Smooth muscle cell (in vitro differentiated cells): ENCODE results near the gene PDK1. TPM values are rescaled to one million over a fixed set of nuclear protein-coding genes. Genes with fewer than 3 reads are reported as not detected.

Experiments
- DNase-seq: peaks from one replicate; lab custom pipeline; 2025; ENCODE audit not compliant: unreplicated experiment; lab: John Stamatoyannopoulos, UW
- H2AFZ ChIP-seq: fragments of 200-600 bp; sonication (generic); 2 replicates; pipeline ENCODE4 v1.6.0; 2016; ENCODE audit warnings: antibody characterized with exemption, low read depth, mild to moderate bottlenecking
- H3F3A ChIP-seq: fragments of 200-600 bp; sonication (generic); 2 replicates; pipeline ENCODE4 v1.6.0; 2017; ENCODE audit warnings: antibody characterized with exemption, low read depth
- H3K27ac ChIP-seq: fragments of 200-600 bp; sonication (generic); 2 replicates; pipeline ENCODE4 v1.5.1; 2016; ENCODE audit warnings: low read depth, mild to moderate bottlenecking
- H3K27me3 ChIP-seq: fragments of 200-600 bp; sonication (generic); 2 replicates; pipeline ENCODE4 v1.6.1; 2016; ENCODE audit warnings: low read depth, mild to moderate bottlenecking
- H3K36me3 ChIP-seq: fragments of 200-600 bp; sonication (generic); 2 replicates; pipeline ENCODE4 v1.5.1; 2016; ENCODE audit warnings: low read depth
- H3K4me1 ChIP-seq: fragments of 200-600 bp; sonication (generic); 2 replicates; pipeline ENCODE4 v1.5.1; 2016; ENCODE audit warnings: low read depth
- H3K4me2 ChIP-seq: fragments of 200-600 bp; sonication (generic); 2 replicates; pipeline ENCODE4 v1.6.0; 2016; ENCODE audit warnings: mild to moderate bottlenecking
- H3K4me3 ChIP-seq: fragments of 200-600 bp; sonication (generic); 2 replicates; pipeline ENCODE4 v1.5.1; 2016; ENCODE audit warnings: mild to moderate bottlenecking
- H3K79me2 ChIP-seq: fragments of 200-600 bp; sonication (generic); 2 replicates; pipeline ENCODE4 v1.6.0; 2016; ENCODE audit warnings: low read depth, mild to moderate bottlenecking
- H3K9ac ChIP-seq: fragments of 200-600 bp; sonication (generic); 2 replicates; pipeline ENCODE4 v1.6.0; 2016; ENCODE audit warnings: low read depth
- H3K9me3 ChIP-seq: fragments of 200-600 bp; sonication (generic); replicated peaks from 2 replicates; pipeline ENCODE4 v1.5.1; 2016; ENCODE audit warnings: low read depth
- H4K20me1 ChIP-seq: fragments of 200-600 bp; sonication (generic); 2 replicates; pipeline ENCODE4 v1.6.0; 2016; ENCODE audit warnings: low read depth
- CTCF ChIP-seq: fragments of 200-600 bp; sonication (generic); IDR thresholded peaks from 2 replicates; pipeline ENCODE4 v1.5.1; 2017; ENCODE audit warnings: borderline replicate concordance, mild to moderate bottlenecking, antibody characterized with exemption; ENCODE audit not compliant: insufficient read depth, poor library complexity, severe bottlenecking
- WGBS: methylation state at CpG from one replicate; pipeline ENCODE4 v1.1.7; 2016; ENCODE audit warnings: low lambda C conversion rate; 5-methylcytosine and 5-hydroxymethylcytosine counted together
- polyA plus RNA-seq: library from polyadenylated mRNA; unstranded; fragments of >200 nt; fragmentation: Nextera tagmentation; extraction: Ambion mirVana; gene quantifications from 2 replicates; pipeline ENCODE4 v1.2.1, GENCODE V29; 2016
- total RNA-seq: library from RNA; depleted of rRNA; stranded (reverse); fragments of >200 nt; gene quantifications from 2 replicates; pipeline ENCODE4 v1.2.3, GENCODE V29; 2014

Gene PDK1
- total and polyA plus RNA-seq, 2 experiments from 2014 or later: 18.0 to 33.9 TPM

- Histone ChIP-seq H2AFZ (no peak overlapping the region), H3K4me3 (no peak overlapping the region), H3K27me3 (no peaks in the 10 kb centered on the region), H3K79me2 (no peaks in the 10 kb centered on the region), H3K9me3 (no peaks in the 10 kb centered on the region), H4K20me1 (peaks cover 59% of the 10 kb centered on the region), H3K9ac (no peak overlapping the region), H3F3A (no peaks in the 10 kb centered on the region), H3K4me1 (no peaks in the 10 kb centered on the region), H3K4me2 (no peak overlapping the region), H3K27ac (no peak overlapping the region), H3K36me3 (peaks cover 3% of the 10 kb centered on the region)
- TF ChIP-seq CTCF: no peak
- no peak for DNase-seq
- 82% methylated on average over 1 of the region's 1 CpG for WGBS
These were observed 50.4 kb downstream of the PDK1 start for GRCh38 chr2:172606285-172606684.

- no peaks in the 10 kb centered on the region for H3K27me3 ChIP-seq
- H3K4me2 ChIP-seq: no peak overlapping the region
- H4K20me1 ChIP-seq: peaks cover 52% of the 10 kb centered on the region
- 94% methylated on average over 3 of the region's 3 CpGs for WGBS
- no peak overlapping the region for H2AFZ ChIP-seq
- H3K9me3 ChIP-seq: no peaks in the 10 kb centered on the region
- no peaks in the 10 kb centered on the region for H3F3A ChIP-seq
- no peak overlapping the region for H3K9ac ChIP-seq
- H3K79me2 ChIP-seq: no peaks in the 10 kb centered on the region
- no peak for DNase-seq
- TF ChIP-seq CTCF: no peak
- no peak overlapping the region for H3K4me3 ChIP-seq
- H3K4me1 ChIP-seq: no peaks in the 10 kb centered on the region
- no peak overlapping the region for H3K27ac ChIP-seq
- peaks cover 3% of the 10 kb centered on the region for H3K36me3 ChIP-seq
These were observed 51.6 kb downstream of the PDK1 start for GRCh38 chr2:172607379-172607928.

GRCh38 chr2:172609488-172609887, 53.6 kb downstream of the PDK1 start:
- 98% methylated on average over 5 of the region's 5 CpGs for WGBS
- Histone ChIP-seq H3K9me3 (no peaks in the 10 kb centered on the region), H3K4me3 (no peak overlapping the region), H3K4me2 (no peak overlapping the region), H3F3A (no peaks in the 10 kb centered on the region), H3K4me1 (no peaks in the 10 kb centered on the region), H3K79me2 (no peaks in the 10 kb centered on the region), H3K9ac (no peak overlapping the region), H3K27me3 (no peaks in the 10 kb centered on the region), H3K27ac (no peak overlapping the region), H2AFZ (no peak overlapping the region), H4K20me1 (peaks cover 51% of the 10 kb centered on the region), H3K36me3 (peaks cover 3% of the 10 kb centered on the region)
- DNase-seq: no peak
- TF ChIP-seq CTCF: no peak

GRCh38 chr2:172612051-172612450, 56.2 kb downstream of the PDK1 start:
- Histone ChIP-seq H3K27ac (no peak overlapping the region), H2AFZ (no peak overlapping the region), H3K9ac (no peak overlapping the region), H3K27me3 (no peaks in the 10 kb centered on the region), H3K79me2 (no peaks in the 10 kb centered on the region), H3K4me3 (no peak overlapping the region), H3K9me3 (no peaks in the 10 kb centered on the region), H3K4me2 (no peak overlapping the region), H4K20me1 (peaks cover 35% of the 10 kb centered on the region), H3K36me3 (peaks cover 3% of the 10 kb centered on the region), H3F3A (no peaks in the 10 kb centered on the region), H3K4me1 (no peaks in the 10 kb centered on the region)
- no peak for TF ChIP-seq CTCF
- 91% methylated on average over 4 of the region's 4 CpGs for WGBS
- DNase-seq: no peak
